Fibroblast of lung (primary cell): ENCODE measurements around the gene RPS6KC1. TPM values are rescaled to one million over a fixed set of nuclear protein-coding genes. Genes with fewer than 3 reads are reported as not detected.

Source experiments
- DNase-seq, 2 donors: peaks; one replicate each; pipeline versions ENCODE4 v3.0.0 to v3.0.0-alpha.2; 2010; ENCODE audit warnings: low read depth in 2 of 2
- H2AFZ ChIP-seq: 2 replicates; pipeline ENCODE4 v1.5.1; 2012; ENCODE audit warnings: low read length, control low read depth, inconsistent platforms
- H3K27ac ChIP-seq: 2 replicates; pipeline ENCODE4 v1.5.1; 2011; ENCODE audit warnings: low read length, control low read depth; ENCODE audit not compliant: insufficient read depth
- H3K27me3 ChIP-seq: 2 replicates; pipeline ENCODE4 v1.5.1; 2011; ENCODE audit warnings: mild to moderate bottlenecking, low read length; ENCODE audit not compliant: control insufficient read depth, insufficient read depth
- H3K36me3 ChIP-seq: 2 replicates; pipeline ENCODE4 v1.5.1; 2011; ENCODE audit warnings: low read length; ENCODE audit not compliant: control insufficient read depth, insufficient read depth
- H3K4me1 ChIP-seq: 2 replicates; pipeline ENCODE4 v1.5.1; 2011; ENCODE audit warnings: low read length; ENCODE audit not compliant: control insufficient read depth, insufficient read depth; ENCODE audit errors: extremely low read depth
- H3K4me2 ChIP-seq: 2 replicates; pipeline ENCODE4 v1.5.1; 2011; ENCODE audit warnings: low read length, control low read depth; ENCODE audit not compliant: insufficient read depth; ENCODE audit errors: extremely low read depth
- H3K4me3 ChIP-seq, 4 experiments: fragments of 200-600 bp in 1 of 4; sonication (generic) in 1 of 4; replicated peaks in 1 of 4; 2 replicates each; pipeline ENCODE4 v1.5.1; 2011 to 2016; ENCODE audit warnings: low read length in 4 of 4, low read depth in 3 of 4, mild to moderate bottlenecking in 3 of 4, control low read depth in 2 of 4, inconsistent platforms in 1 of 4, mixed read lengths in 1 of 4; ENCODE audit not compliant: insufficient read depth in 1 of 4; ENCODE audit errors: control extremely low read depth in 1 of 4
- H3K79me2 ChIP-seq: 2 replicates; pipeline ENCODE4 v1.5.1; 2012; ENCODE audit warnings: mild to moderate bottlenecking, low read length, inconsistent platforms; ENCODE audit not compliant: control insufficient read depth, insufficient read depth
- H3K9ac ChIP-seq: 2 replicates; pipeline ENCODE4 v1.5.1; 2011; ENCODE audit warnings: mild to moderate bottlenecking, low read length, control low read depth; ENCODE audit not compliant: insufficient read depth
- H3K9me3 ChIP-seq: 2 replicates; pipeline ENCODE4 v1.5.1; 2012; ENCODE audit warnings: low read depth, low read length; ENCODE audit not compliant: control insufficient read depth, insufficient read depth
- H4K20me1 ChIP-seq: 2 replicates; pipeline ENCODE4 v1.5.1; 2011; ENCODE audit warnings: low read length; ENCODE audit not compliant: control insufficient read depth, insufficient read depth; ENCODE audit errors: extremely low read depth
- CTCF ChIP-seq, 2 donors: IDR thresholded peaks in 1 of 2; conservative IDR thresholded peaks in 1 of 2; 1 replicate in 1 of 2; 2 replicates in 1 of 2; pipeline ENCODE4 v1.5.1; 2011 to 2012; ENCODE audit warnings: low read length in 2 of 2, control low read depth in 1 of 2, inconsistent platforms in 1 of 2, low read depth in 1 of 2, mild to moderate bottlenecking in 1 of 2
- EZH2 ChIP-seq: IDR thresholded peaks from 2 replicates; pipeline ENCODE4 v1.5.1; 2012; ENCODE audit warnings: low read length, control low read depth, mild to moderate bottlenecking; ENCODE audit errors: missing control alignments
- polyA plus RNA-seq, 2 donors: library from polyadenylated mRNA; depleted of rRNA in 1 of 2; stranded (reverse) in 1 of 2; unstranded in 1 of 2; fragments of >200 nt; gene quantifications; 2 replicates each; pipeline ENCODE4 v1.2.1, GENCODE V29; 2011 to 2012; ENCODE audit warnings: missing spikeins in 1 of 2
- total RNA-seq: library from RNA; depleted of rRNA; stranded (reverse); fragments of >200 nt; gene quantifications from 2 replicates; pipeline ENCODE4 v1.2.1, GENCODE V29; 2014

Gene RPS6KC1
- total and polyA plus RNA-seq, 2 donors (not counting 1 experiment from before 2014, with no cell fraction given): 20.9 to 33.5 TPM

GRCh38 chr1:213186168-213186567 lies 135.1 kb downstream of the RPS6KC1 start:
- Histone ChIP-seq H4K20me1 (no peaks in the 10 kb centered on the region), H3K36me3 (no peaks in the 10 kb centered on the region), H3K9ac (no peak overlapping the region), H3K27ac (no peak overlapping the region), H3K4me3 (no peak overlapping the region), H3K9me3 (no peaks in the 10 kb centered on the region), H3K4me2 (no peak overlapping the region), H3K79me2 (no peaks in the 10 kb centered on the region), H3K4me1 (no peaks in the 10 kb centered on the region), H2AFZ (no peak overlapping the region), H3K27me3 (no peaks in the 10 kb centered on the region)
- no peak for DNase-seq
- no peak for TF ChIP-seq CTCF (conservative IDR thresholded peaks at IDR 0.05 in 1 of 2, IDR thresholded peaks at IDR 0.05 in 1 of 2; ENCODE audit: low read depth in 1 of 2, low read length in 2 of 2)

GRCh38 chr1:213192026-213192425 lies 141.0 kb downstream of the RPS6KC1 start:
- no peak overlapping the region for H3K4me2 ChIP-seq
- no peaks in the 10 kb centered on the region for H3K36me3 ChIP-seq

GRCh38 chr1:213194383-213194782 lies 143.3 kb downstream of the RPS6KC1 start:
- Histone ChIP-seq H3K4me1 (no peaks in the 10 kb centered on the region), H3K9me3 (no peaks in the 10 kb centered on the region), H2AFZ (no peak overlapping the region), H3K79me2 (no peaks in the 10 kb centered on the region), H3K36me3 (no peaks in the 10 kb centered on the region), H3K4me3 (no peak overlapping the region), H3K9ac (no peak overlapping the region), H3K27me3 (no peaks in the 10 kb centered on the region), H3K4me2 (no peak overlapping the region), H4K20me1 (no peaks in the 10 kb centered on the region), H3K27ac (no peak overlapping the region)
- TF ChIP-seq CTCF (conservative IDR thresholded peaks at IDR 0.05 in 1 of 2, IDR thresholded peaks at IDR 0.05 in 1 of 2; ENCODE audit: low read depth in 1 of 2, low read length in 2 of 2) (no peak), EZH2 (no peak)
- no peak for DNase-seq

More at GRCh38 chr1:213192026-213192425, 141.0 kb downstream of the RPS6KC1 start:
- Histone ChIP-seq H3K27ac (no peak overlapping the region), H2AFZ (no peak overlapping the region), H3K4me3 (no peak overlapping the region), H3K4me1 (no peaks in the 10 kb centered on the region), H3K79me2 (no peaks in the 10 kb centered on the region), H3K9me3 (no peaks in the 10 kb centered on the region), H4K20me1 (no peaks in the 10 kb centered on the region), H3K9ac (no peak overlapping the region), H3K27me3 (no peaks in the 10 kb centered on the region)
- TF ChIP-seq CTCF (conservative IDR thresholded peaks at IDR 0.05 in 1 of 2, IDR thresholded peaks at IDR 0.05 in 1 of 2; ENCODE audit: low read depth in 1 of 2, low read length in 2 of 2) (no peak), EZH2 (no peak)
- DNase-seq: peak in 1 of 2 donors; percentile 30
